NCI-H2196 treated with DMSO at 0.1 percent for 48 hours (cell line): ENCODE results near the gene SREBF1.

Experiments used
- DNase-seq: peaks from one replicate; lab custom pipeline; 2025; ENCODE audit not compliant: unreplicated experiment; lab: John Stamatoyannopoulos, UW

The SREBF1 gene

GRCh38 chr17:17842111-17842876 lies 5.5 kb upstream of the SREBF1 start:
- no peak for DNase-seq

GRCh38 chr17:17841601-17842025 lies 4.8 kb upstream of the SREBF1 start:
- no peak for DNase-seq

- no peak for DNase-seq
These were observed 4.2 kb upstream of the SREBF1 start for GRCh38 chr17:17840751-17841591.

- peak; percentile 89 for DNase-seq
These were observed 3.3 kb upstream of the SREBF1 start for GRCh38 chr17:17839791-17840707.

- no peak for DNase-seq
These were observed 1.5 kb upstream of the SREBF1 start for GRCh38 chr17:17837966-17838962.

GRCh38 chr17:17837380-17837821 lies 615 bp upstream of the SREBF1 start:
- DNase-seq = no peak

GRCh38 chr17:17836250-17836817 lies 452 bp downstream of the SREBF1 start:
- DNase-seq = peak; percentile 45

GRCh38 chr17:17835415-17836249 lies 1.2 kb downstream of the SREBF1 start:
- DNase-seq = no peak

- DNase-seq = no peak
These were observed 1.8 kb downstream of the SREBF1 start for GRCh38 chr17:17834974-17835373.

- no peak for DNase-seq
These were observed 3.0 kb downstream of the SREBF1 start for GRCh38 chr17:17833658-17834357.

GRCh38 chr17:17832032-17832363 lies 4.8 kb downstream of the SREBF1 start:
- DNase-seq = no peak

- no peak for DNase-seq
These were observed 5.4 kb downstream of the SREBF1 start for GRCh38 chr17:17831208-17832031.

- no peak for DNase-seq
These were observed 6.0 kb downstream of the SREBF1 start for GRCh38 chr17:17830740-17831207.

- DNase-seq = no peak
These were observed 6.6 kb downstream of the SREBF1 start for GRCh38 chr17:17830269-17830567.

GRCh38 chr17:17827826-17828621 lies 8.8 kb downstream of the SREBF1 start:
- no peak for DNase-seq

GRCh38 chr17:17826942-17827785 lies 9.6 kb downstream of the SREBF1 start:
- no peak for DNase-seq
